Right renal pelvis (tissue), 4 donors: Measurements from ENCODE around the gene AGBL2. TPM values are rescaled to one million over a fixed set of nuclear protein-coding genes. Genes with fewer than 3 reads are reported as not detected.
"Not testable (repeated sequence)": the region's sequence is repeated elsewhere in the genome, so short reads cannot be mapped to it uniquely, and the experiment has no call there.

Source experiments
- DNase-seq, 4 donors: peaks; one replicate each; pipeline ENCODE4 v3.0.0-alpha.2; 2013; ENCODE audit warnings: low read depth in 4 of 4, low spot score in 3 of 4, missing footprints in 1 of 4
- polyA plus RNA-seq, 4 donors: library from polyadenylated mRNA; unstranded; fragments of 120-200 nt; gene quantifications; one replicate each; pipeline ENCODE4 v1.2.1, GENCODE V29; 2013; ENCODE audit not compliant: insufficient read length in 4 of 4

AGBL2 gene
- polyA plus RNA-seq, 4 donors, result 8.2 to 10.5 (median 9.0) TPM

- DNase-seq, result no peak
Measured at GRCh38 chr11:47705721-47706120, 9.4 kb downstream of the AGBL2 start.

DNA sequence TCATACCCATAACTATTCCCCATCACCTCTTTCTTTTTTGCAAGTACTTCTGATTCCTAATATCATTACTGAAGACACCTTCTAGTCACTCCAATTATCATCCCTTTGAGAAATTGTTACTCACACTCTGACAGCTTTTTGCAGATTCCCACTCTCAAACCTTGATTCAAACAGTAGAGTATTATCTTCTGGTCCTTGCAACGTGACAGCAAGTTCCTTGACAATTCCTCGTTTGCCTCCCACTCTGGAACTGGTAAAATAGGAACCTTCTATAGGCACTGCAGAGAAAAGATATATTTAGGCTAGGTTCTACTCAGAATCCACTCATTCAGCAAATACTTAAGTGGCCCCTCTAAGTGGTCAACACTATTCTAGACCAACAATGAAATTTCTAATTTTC, 23.2 kb downstream of the AGBL2 start:
- DNase-seq, result no peak

GRCh38 chr11:47689480-47689879, 25.7 kb downstream of the AGBL2 start:
- DNase-seq, result no peak

DNA sequence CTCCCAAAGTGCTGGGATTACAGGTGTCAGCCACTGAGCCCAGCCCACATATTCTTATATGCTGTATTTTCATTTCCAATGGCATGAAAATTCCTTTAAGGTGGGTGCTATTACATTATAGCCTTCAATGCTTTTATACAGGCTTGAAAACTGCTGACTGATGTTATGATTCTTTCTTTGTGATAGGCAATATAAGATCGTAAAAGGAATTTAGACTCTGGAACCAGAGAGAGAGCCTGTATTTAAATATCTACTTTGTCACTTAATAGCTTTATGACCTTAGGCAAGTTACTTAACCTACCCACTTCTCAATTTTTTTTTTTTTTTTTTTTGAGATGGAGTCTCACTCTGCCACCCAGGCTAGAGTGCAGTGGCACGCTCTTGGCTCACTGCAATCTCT, 26.2 kb downstream of the AGBL2 start:
- no peak for DNase-seq

DNA sequence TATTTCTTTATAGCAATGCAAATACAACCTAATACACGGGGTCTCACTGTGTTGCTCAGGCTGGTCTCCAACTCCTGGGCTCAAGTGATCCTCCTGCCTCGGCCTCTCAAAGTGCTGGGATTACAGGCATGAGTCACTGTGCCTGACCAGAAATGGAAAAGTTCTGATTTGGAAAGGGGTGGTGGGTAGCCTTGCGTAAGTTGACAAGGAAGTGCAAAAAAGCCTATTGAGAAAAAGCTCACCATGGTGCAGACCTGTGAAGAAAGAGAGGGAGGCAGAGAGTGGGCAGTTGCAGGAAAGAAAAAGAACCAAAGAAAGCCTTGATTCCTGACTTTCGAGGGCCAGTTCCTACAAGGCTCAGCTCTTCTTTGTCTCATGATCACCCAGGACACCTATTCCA, 27.1 kb downstream of the AGBL2 start:
- no peak for DNase-seq

- DNase-seq, result not testable (repeated sequence)
Measured at GRCh38 chr11:47686704-47687103, 28.5 kb downstream of the AGBL2 start.

DNA sequence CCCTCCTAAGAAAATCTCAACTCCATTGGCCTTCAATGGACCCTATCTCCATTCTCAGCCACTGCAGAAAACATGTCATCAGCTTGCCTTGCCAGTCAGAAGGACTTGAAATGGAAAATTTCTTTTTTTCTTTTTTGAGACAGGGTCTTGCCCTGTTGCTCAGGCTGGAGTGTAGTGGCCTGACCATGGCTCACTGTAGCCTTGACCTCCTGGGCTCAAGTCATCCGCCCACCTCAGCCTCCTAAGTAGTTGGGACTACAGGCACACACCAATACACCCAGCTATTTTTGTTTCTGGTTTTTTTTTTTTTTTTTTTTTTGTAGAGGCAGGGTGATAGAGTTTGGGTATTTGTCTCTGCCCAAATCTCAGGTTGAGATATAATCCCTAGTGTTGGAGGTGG, 29.0 kb downstream of the AGBL2 start:
- no peak for DNase-seq

DNA sequence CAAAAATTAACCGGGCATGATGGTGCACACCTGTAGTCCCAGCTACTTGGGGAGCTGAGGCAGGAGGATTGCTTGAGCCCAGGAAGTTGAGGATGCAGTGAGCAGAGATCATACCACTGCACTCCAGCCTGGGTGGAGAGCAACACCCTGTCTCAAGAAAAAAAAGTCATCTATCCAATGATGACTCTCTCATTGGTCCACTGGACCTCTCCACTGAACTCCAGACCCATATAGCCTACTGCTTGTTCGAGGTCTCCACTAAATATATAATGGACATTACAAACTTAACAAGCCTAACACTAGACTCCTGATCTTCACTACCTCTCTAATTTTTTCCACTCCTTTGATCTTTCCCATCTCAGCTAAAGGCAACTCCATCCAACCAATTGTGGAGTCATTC, 39.3 kb downstream of the AGBL2 start:
- no peak for DNase-seq

DNA sequence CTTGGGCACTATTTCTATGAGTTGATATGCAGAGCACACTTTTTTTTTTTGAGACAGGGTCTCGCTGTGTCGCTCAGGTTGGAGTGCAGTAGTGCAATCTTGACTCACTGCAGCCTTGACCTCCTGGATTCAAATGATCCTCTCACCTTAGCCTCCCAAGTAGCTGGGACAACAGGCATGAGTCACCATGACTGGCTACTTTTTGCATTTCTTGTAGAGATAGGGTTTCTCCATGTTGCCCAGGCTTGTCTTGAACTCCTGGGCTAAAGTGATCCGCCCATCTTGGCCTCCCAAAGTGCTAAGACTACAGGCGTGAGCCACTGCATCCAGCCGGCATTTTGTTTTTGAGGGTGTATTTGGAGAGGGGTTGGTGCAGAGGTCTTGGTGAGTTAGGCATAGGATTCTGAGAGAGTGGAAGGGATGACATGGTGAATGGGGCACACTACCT, 42.9 kb downstream of the AGBL2 start:
- no peak for DNase-seq

DNA sequence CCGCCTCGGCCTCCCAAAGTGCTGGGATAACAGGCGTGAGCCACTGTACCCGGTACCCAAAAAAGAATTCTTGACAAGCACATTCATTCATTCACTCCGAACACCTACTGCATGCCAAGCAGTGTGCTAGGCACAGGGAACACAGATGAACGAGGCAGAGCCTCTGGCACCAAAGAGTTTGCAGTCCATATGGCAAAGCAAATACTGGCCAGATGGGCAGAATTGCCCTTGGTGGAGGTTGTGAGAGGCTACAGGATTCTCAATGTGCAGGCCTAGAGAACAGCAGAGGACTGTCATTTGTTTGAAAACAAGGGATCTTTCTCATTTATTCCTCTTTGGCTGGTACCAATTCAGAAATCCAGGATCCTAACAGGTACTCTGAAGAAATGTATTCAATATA, 45.3 kb downstream of the AGBL2 start:
- no peak for DNase-seq

- DNase-seq, result no peak
Measured at GRCh38 chr11:47668665-47669064, 46.5 kb downstream of the AGBL2 start.

DNA sequence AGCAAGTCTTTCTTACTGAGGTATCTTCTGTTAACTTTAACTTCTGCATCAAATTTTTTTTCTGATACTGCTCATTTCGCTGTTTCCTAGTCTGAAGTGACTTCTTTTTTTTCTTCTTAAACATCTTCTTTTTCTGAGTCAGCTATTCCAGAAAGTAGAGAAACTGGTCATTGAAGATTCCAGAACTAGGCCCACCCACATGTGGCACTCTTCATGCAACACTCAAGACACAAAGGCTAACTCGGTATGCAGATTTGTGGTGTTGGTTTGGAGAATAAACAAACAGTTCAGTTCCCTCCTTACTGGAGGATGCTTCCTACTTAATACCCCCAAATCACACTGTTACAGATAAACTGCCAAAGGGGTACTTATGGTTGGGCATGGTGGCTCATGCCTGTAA, 47.6 kb downstream of the AGBL2 start:
- no peak for DNase-seq

DNA sequence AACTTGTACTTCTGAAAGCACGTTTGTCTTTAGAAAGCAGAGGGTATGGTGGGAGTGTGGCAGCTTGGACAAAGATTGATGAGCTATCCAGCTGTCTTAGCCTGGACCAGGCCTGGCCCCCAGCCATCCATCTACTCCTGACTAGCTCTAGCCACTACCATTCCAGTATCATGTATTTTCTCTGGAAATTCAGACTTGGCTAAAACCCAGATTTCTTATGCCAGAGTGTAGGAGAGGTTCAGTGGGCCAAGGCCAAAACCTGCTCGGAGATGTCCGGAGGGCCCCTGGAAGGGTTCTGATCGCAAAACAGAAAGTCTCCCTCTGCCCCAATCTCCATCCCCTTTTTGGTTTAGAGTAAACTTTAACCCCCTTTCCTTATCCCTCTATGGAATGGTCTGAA, 48.0 kb downstream of the AGBL2 start:
- peak in 1 of 4 donors; percentile 10 for DNase-seq

GRCh38 chr11:47664936-47665335, 50.2 kb downstream of the AGBL2 start:
- DNase-seq, result not testable (repeated sequence)

- DNase-seq, result no peak
Measured at GRCh38 chr11:47661245-47661644, 53.9 kb downstream of the AGBL2 start.

GRCh38 chr11:47659276-47659675, 55.9 kb downstream of the AGBL2 start:
- DNase-seq, result peak in 2 of 4 donors; percentile 33 to 52

DNA sequence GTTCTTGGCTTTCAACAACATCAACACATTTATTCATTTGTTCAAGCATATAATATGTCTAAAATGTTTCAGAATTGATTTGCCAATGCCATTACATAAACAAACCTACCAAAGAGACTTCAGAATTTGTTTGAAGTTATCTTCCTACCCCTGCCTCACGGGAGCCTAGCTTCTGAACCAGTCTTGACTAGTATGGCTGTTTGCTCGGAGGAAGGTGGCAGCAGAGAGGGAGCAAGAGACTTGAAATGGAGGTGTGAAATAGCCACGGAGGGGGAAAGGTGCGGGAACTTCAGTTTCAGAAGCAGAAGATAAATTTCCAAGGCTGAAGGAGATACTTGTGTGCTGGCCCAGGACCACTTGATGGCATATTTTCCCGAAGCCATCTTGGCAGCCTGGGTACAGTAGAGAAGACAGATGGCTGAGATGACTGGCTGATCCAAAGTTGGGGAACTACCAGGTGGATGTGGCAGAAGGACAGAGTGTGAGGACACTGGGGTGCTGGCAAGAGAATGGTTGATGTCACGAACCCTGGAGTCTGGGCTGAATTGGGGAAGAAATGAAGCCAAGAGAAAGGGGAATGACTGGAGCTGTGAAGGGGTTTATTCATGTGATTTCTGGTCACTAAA, 58.8 kb downstream of the AGBL2 start:
- no peak for DNase-seq

GRCh38 chr11:47651818-47652469, 63.2 kb downstream of the AGBL2 start:
- DNase-seq, result no peak

GRCh38 chr11:47649276-47649675, 65.9 kb downstream of the AGBL2 start:
- DNase-seq, result no peak

- DNase-seq, result no peak
Measured at GRCh38 chr11:47646019-47646418, 69.2 kb downstream of the AGBL2 start.

- no peak for DNase-seq
Measured at GRCh38 chr11:47645500-47645899, 69.7 kb downstream of the AGBL2 start.

DNA sequence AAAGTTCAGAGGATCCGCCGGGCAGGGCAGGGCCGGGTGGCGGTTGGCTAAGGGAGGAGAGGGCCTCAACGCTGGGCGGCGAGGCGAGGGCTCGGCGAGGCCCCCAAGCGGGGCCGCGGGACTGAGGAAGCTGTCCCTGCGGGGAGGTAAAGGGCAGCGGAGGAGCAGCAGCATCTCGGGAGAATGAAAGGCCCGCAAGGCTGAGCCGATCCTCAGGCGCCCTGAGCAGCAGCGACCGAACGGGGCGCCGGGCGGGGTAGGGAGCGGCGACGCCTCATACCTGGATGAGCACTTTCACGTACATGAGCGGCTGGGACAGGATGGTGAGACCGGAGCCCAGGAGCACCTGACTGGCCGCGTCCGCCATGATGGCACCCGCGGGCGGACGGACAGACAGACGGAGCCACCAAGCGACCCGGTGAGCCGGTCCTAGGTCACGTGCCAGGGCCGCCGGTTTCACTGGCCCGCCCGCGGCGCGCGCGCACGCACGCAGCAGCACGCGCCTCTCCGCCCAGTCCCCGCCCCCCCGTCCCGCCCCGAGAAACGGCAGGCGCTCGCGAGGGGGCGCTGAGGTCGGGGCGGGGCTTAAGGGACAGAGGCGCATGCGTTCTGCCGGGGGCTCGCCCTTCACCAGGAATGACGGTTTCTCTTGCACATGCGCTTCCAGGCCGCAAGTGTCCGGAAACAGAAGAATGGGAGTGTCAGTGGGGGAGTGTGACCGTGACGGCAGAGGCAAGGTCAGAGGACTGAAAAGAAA, 72.9 kb downstream of the AGBL2 start, which contains the start of gene MTCH2:
TSS of gene MTCH2 (minus strand) at position 461 of the 757 bp plus-strand sequence. CDS start at position 367, 94 bp downstream.
- peak; percentile 94 to 95 (median 95) for DNase-seq
